Measurements from ENCODE around the gene UBE2I.

GRCh38 chr16:1279945-1280589 is 29.4 kb upstream of the UBE2I start:
- TF ChIP-seq ZNF274 (IDR thresholded peaks at IDR 0.05; ENCODE audit: low read depth, low read length), result no peak
- TF ChIP-seq YY1 (IDR thresholded peaks at IDR 0.05; ENCODE audit: insufficient read depth, insufficient read length), result no peak
